Mucosa of gallbladder (tissue), 1 donor: ENCODE measurements around the gene CHST14. TPM values are rescaled to one million over a fixed set of nuclear protein-coding genes. Genes with fewer than 3 reads are reported as not detected.

ENCODE experiments used
- DNase-seq: peaks from one replicate; pipeline ENCODE4 v3.0.0-alpha.2; 2020; ENCODE audit warnings: low spot score
- total RNA-seq: library from RNA; stranded (reverse); gene quantifications from one replicate; pipeline ENCODE4 v1.2.1, GENCODE V29; 2021
- donor health status: DM: no; HTN: no; CAD: no.

Gene CHST14
- total RNA-seq, 1 donor from 2014 or later: 15.8 TPM

- no peak for DNase-seq
These were observed 8.8 kb upstream of the CHST14 start for GRCh38 chr15:40461958-40462357.

- no peak for DNase-seq
These were observed 7.5 kb upstream of the CHST14 start for GRCh38 chr15:40463279-40463678.

GRCh38 chr15:40463886-40464545 lies 6.8 kb upstream of the CHST14 start:
- DNase-seq: no peak

GRCh38 chr15:40464595-40465185 lies 6.1 kb upstream of the CHST14 start:
- DNase-seq: no peak

- no peak for DNase-seq
These were observed 4.8 kb upstream of the CHST14 start for GRCh38 chr15:40465939-40466338.

GRCh38 chr15:40466426-40467260 lies 4.1 kb upstream of the CHST14 start:
- no peak for DNase-seq

GRCh38 chr15:40467261-40467615 lies 3.5 kb upstream of the CHST14 start:
- no peak for DNase-seq

- no peak for DNase-seq
These were observed 1.9 kb upstream of the CHST14 start for GRCh38 chr15:40468898-40469331.

GRCh38 chr15:40469776-40470390 lies 901 bp upstream of the CHST14 start:
- no peak for DNase-seq

GRCh38 chr15:40471105-40471807 lies 472 bp downstream of the CHST14 start:
- no peak for DNase-seq

GRCh38 chr15:40471808-40472150 lies 995 bp downstream of the CHST14 start:
- DNase-seq: no peak

- DNase-seq: no peak
These were observed 1.5 kb downstream of the CHST14 start for GRCh38 chr15:40472171-40472727.

- no peak for DNase-seq
These were observed 3.8 kb downstream of the CHST14 start for GRCh38 chr15:40474581-40474980.

- no peak for DNase-seq
These were observed 7.0 kb downstream of the CHST14 start for GRCh38 chr15:40477642-40478327.

- DNase-seq: no peak
These were observed 8.2 kb downstream of the CHST14 start for GRCh38 chr15:40479024-40479423.

GRCh38 chr15:40481341-40482074 lies 10.7 kb downstream of the CHST14 start:
- no peak for DNase-seq

- no peak for DNase-seq
These were observed 13.1 kb downstream of the CHST14 start for GRCh38 chr15:40483919-40484318.

GRCh38 chr15:40486066-40486770 lies 15.4 kb downstream of the CHST14 start:
- DNase-seq: no peak

- DNase-seq: no peak
These were observed 17.3 kb downstream of the CHST14 start for GRCh38 chr15:40487816-40488682.
